OCI-LY7 (cell line): ENCODE results near the gene DHX29. TPM values are rescaled to one million over a fixed set of nuclear protein-coding genes. Genes with fewer than 3 reads are reported as not detected.

ENCODE experiments used
- BruUV-seq: library from RNA; stranded (reverse); fragments of 400-500 nt; replicated peaks from 2 replicates; lab custom pipeline; 2021; lab: Mats Ljungman, UMichigan
- CTCF ChIA-PET: fragments of 300-600 bp; sonication (Branson Sonifier 250); formaldehyde crosslinking; loops from one replicate; lab custom pipeline; 2022; ENCODE audit warnings: antibody characterized with exemption; ENCODE audit not compliant: unreplicated experiment; lab: Charles Lee
- POLR2A ChIA-PET: fragments of 300-600 bp; sonication (Branson Sonifier 250); formaldehyde crosslinking; loops from one replicate; lab custom pipeline; 2022; ENCODE audit warnings: antibody characterized with exemption; lab: Charles Lee
- DNase-seq: peaks from one replicate; pipeline ENCODE4 v3.0.0-alpha.2; 2015; ENCODE audit warnings: low spot score
- H2AFZ ChIP-seq: fragments of 200-600 bp; sonication (generic), shearing (Covaris generic); 2 replicates; pipeline ENCODE4 v1.6.1; 2014; ENCODE audit warnings: mild to moderate bottlenecking, antibody characterized with exemption, low read length, moderate library complexity
- H3K27ac ChIP-seq: fragments of 200-600 bp; sonication (generic); 2 replicates; pipeline ENCODE4 v1.5.1; 2014; ENCODE audit warnings: mixed run types, low read depth, mild to moderate bottlenecking, moderate library complexity, low read length, inconsistent platforms; ENCODE audit not compliant: poor library complexity, severe bottlenecking
- H3K36me3 ChIP-seq: fragments of 200-600 bp; sonication (generic); 2 replicates; pipeline ENCODE4 v1.6.1; 2014; ENCODE audit warnings: mild to moderate bottlenecking, antibody characterized with exemption, low read length, moderate library complexity, mixed read lengths; ENCODE audit not compliant: insufficient read depth
- H3K4me1 ChIP-seq: fragments of 200-600 bp; sonication (generic); 2 replicates; pipeline ENCODE4 v1.5.1; 2014; ENCODE audit warnings: mild to moderate bottlenecking, low read length; ENCODE audit not compliant: insufficient read depth, poor library complexity, severe bottlenecking
- H3K4me2 ChIP-seq: fragments of 200-600 bp; sonication (generic); 2 replicates; pipeline ENCODE4 v1.6.1; 2014; ENCODE audit warnings: mild to moderate bottlenecking, low read length
- H3K4me3 ChIP-seq: fragments of 200-600 bp; sonication (generic); 2 replicates; pipeline ENCODE4 v1.5.1; 2014; ENCODE audit warnings: mild to moderate bottlenecking, low read depth, low read length; ENCODE audit not compliant: poor library complexity, severe bottlenecking
- H3K79me2 ChIP-seq: fragments of 200-600 bp; sonication (generic); 2 replicates; pipeline ENCODE4 v1.6.1; 2016; ENCODE audit warnings: low read depth, mild to moderate bottlenecking, low read length, moderate library complexity, mixed read lengths; ENCODE audit not compliant: insufficient read depth
- H3K9me2 ChIP-seq: fragments of 200-600 bp; sonication (generic); 2 replicates; pipeline ENCODE4 v1.6.1; 2016; ENCODE audit warnings: mild to moderate bottlenecking, low read length, mixed read lengths; ENCODE audit not compliant: insufficient read depth
- H3K9me3 ChIP-seq: fragments of 200-600 bp; sonication (generic); 2 replicates; pipeline ENCODE4 v1.6.1; 2014; ENCODE audit warnings: mild to moderate bottlenecking, mixed run types, low read length, mixed read lengths
- H4K20me1 ChIP-seq: fragments of 200-600 bp; sonication (generic); 2 replicates; pipeline ENCODE4 v1.6.1; 2014; ENCODE audit warnings: mild to moderate bottlenecking, antibody characterized with exemption, low read length, moderate library complexity, mixed read lengths; ENCODE audit not compliant: insufficient read depth
- CTCF ChIP-seq: fragments of 200-600 bp; sonication (generic); conservative IDR thresholded peaks from 2 replicates; pipeline ENCODE4 v1.5.1; 2014; ENCODE audit warnings: mild to moderate bottlenecking, antibody characterized with exemption, low read length, moderate library complexity, mixed read lengths
- EZH2phosphoT487 ChIP-seq: fragments of 200-600 bp; sonication (generic); IDR thresholded peaks from 2 replicates; pipeline ENCODE4 v1.6.1; 2018; ENCODE audit warnings: low read depth, borderline replicate concordance, mild to moderate bottlenecking, mixed run types, antibody characterized with exemption, low read length, moderate library complexity, mixed read lengths
- intact Hi-C: fragments of 100-400 bp; cut with micrococcal nuclease; formaldehyde crosslinking; loops from one replicate; pipeline ENCODE4 v1.10.0; 2022; ENCODE audit not compliant: unreplicated experiment
- total RNA-seq, 2 experiments: library from RNA; depleted of rRNA in 1 of 2; stranded (reverse); fragments of >200 nt in 1 of 2; shearing (Covaris generic) in 1 of 2; gene quantifications; 2 replicates each; pipeline ENCODE4 v1.2.3, GENCODE V29; 2014 to 2022

The DHX29 gene
- total RNA-seq, 2 experiments from 2014 or later = 12.7 to 19.9 TPM

- Histone ChIP-seq H3K9me3 (no peaks in the 10 kb centered on the region), H3K4me1 (peaks cover 17% of the 10 kb centered on the region), H3K79me2 (no peaks in the 10 kb centered on the region), H3K4me3 (peak overlapping the region; percentile 66), H4K20me1 (0 out of 2 replicates have a peak, but pooled peaks cover 4% of the 10 kb centered on the region), H3K27ac (no peak overlapping the region), H3K4me2 (peak overlapping the region; percentile 90), H3K9me2 (no peaks in the 10 kb centered on the region), H2AFZ (peak overlapping the region; percentile 68; the same call in 1 of the 2 replicates), H3K36me3 (no peaks in the 10 kb centered on the region)
- BruUV-seq = no TSS peak
- DNase-seq = no peak
- CTCF ChIA-PET = no interaction called here
- intact Hi-C loops = loop anchor here (2.0 to 5.0 kb wide), 2 partner anchors 79 to 465 kb away; partner anchors contain the start of genes DHX29 and MTREX
- TF ChIP-seq EZH2phosphoT487 (no peak), CTCF (no peak)
- POLR2A ChIA-PET = no interaction called here
Measured at GRCh38 chr5:55227664-55228430, 79.6 kb downstream of the DHX29 start.

GRCh38 chr5:55226934-55227663 lies 80.4 kb downstream of the DHX29 start, which contains the start of gene MCIDAS:
Gene MCIDAS (minus strand): TSS chr5:55227315. CDS start chr5:55227138, 177 bp downstream.
- Histone ChIP-seq H3K27ac (no peak within 1 kb of the TSS), H3K4me1 (peaks cover 11% of the 10 kb centered on the region)
- POLR2A ChIA-PET = no interaction called here

More at GRCh38 chr5:55226934-55227663, 80.4 kb downstream of the DHX29 start, which contains the start of gene MCIDAS:
- no TSS peak for BruUV-seq
- peak; percentile 72 for DNase-seq
- intact Hi-C loops = loop anchor here (2.0 to 5.0 kb wide), 2 partner anchors 80 to 466 kb away; partner anchors contain the start of genes DHX29 and MTREX
- Histone ChIP-seq H3K9me3 (no peaks in the 10 kb centered on the region), H3K4me2 (peak within 1 kb of the TSS; percentile 90), H3K79me2 (no peaks in the 10 kb centered on the region), H4K20me1 (0 out of 2 replicates have a peak, but pooled peaks cover 4% of the 10 kb centered on the region), H2AFZ (peak within 1 kb of the TSS; percentile 68), H3K4me3 (peak within 1 kb of the TSS; percentile 66), H3K9me2 (no peaks in the 10 kb centered on the region), H3K36me3 (no peaks in the 10 kb centered on the region)
- TF ChIP-seq EZH2phosphoT487 (no peak), CTCF (peak; percentile 58)
- CTCF ChIA-PET = no interaction called here
